AG08396 (cell line): Measurements from ENCODE around the gene TRIM65.
"Not testable (repeated sequence)": the region's sequence is repeated elsewhere in the genome, so short reads cannot be mapped to it uniquely, and the experiment has no call there.

ENCODE experiments used
- DNase-seq: peaks from one replicate; pipeline ENCODE4 v3.0.0; 2012; ENCODE audit warnings: low spot score, mixed read lengths

Gene TRIM65

GRCh38 chr17:75875182-75875939 lies 21.4 kb downstream of the TRIM65 start:
- DNase-seq: no peak

GRCh38 chr17:75874323-75875181 lies 22.2 kb downstream of the TRIM65 start:
- DNase-seq: no peak

- DNase-seq: no peak
Observed at GRCh38 chr17:75873587-75874322, 23.0 kb downstream of the TRIM65 start.

GRCh38 chr17:75872434-75873351 lies 24.1 kb downstream of the TRIM65 start:
- peak; percentile 90 for DNase-seq

- DNase-seq: not testable (repeated sequence)
Observed at GRCh38 chr17:75870228-75870627, 26.5 kb downstream of the TRIM65 start.

GRCh38 chr17:75869282-75870141 lies 27.2 kb downstream of the TRIM65 start:
- DNase-seq: peak; percentile 71

GRCh38 chr17:75868730-75869281 lies 27.9 kb downstream of the TRIM65 start:
- not testable (repeated sequence) for DNase-seq

- DNase-seq: not testable (repeated sequence)
Observed at GRCh38 chr17:75865404-75866188, 31.2 kb downstream of the TRIM65 start.

GRCh38 chr17:75864887-75865286 lies 31.9 kb downstream of the TRIM65 start:
- DNase-seq: not testable (repeated sequence)

- DNase-seq: peak; percentile 80
Observed at GRCh38 chr17:75864448-75864871, 32.3 kb downstream of the TRIM65 start.

GRCh38 chr17:75861927-75862317 lies 34.8 kb downstream of the TRIM65 start:
- no peak for DNase-seq

GRCh38 chr17:75859358-75859757 lies 37.4 kb downstream of the TRIM65 start:
- DNase-seq: not testable (repeated sequence)

GRCh38 chr17:75856062-75856756 lies 40.5 kb downstream of the TRIM65 start:
- DNase-seq: no peak

GRCh38 chr17:75855310-75856061 lies 41.3 kb downstream of the TRIM65 start, which contains the start of gene WBP2:
Gene WBP2 (minus strand): TSS chr17:75855335. CDS start chr17:75855297, 38 bp downstream.
- peak; percentile 99 for DNase-seq

GRCh38 chr17:75854881-75855309 lies 41.9 kb downstream of the TRIM65 start:
- no peak for DNase-seq

GRCh38 chr17:75854101-75854748 lies 42.5 kb downstream of the TRIM65 start:
- DNase-seq: peak; percentile 77

- DNase-seq: peak; percentile 58
Observed at GRCh38 chr17:75853433-75853832, 43.3 kb downstream of the TRIM65 start.
